GM12891 (cell line): ENCODE results near the gene SBNO1. TPM values are rescaled to one million over a fixed set of nuclear protein-coding genes. Genes with fewer than 3 reads are reported as not detected.
A peak's percentile ranks its signal among the peaks of the same experiment; 100 is the strongest.
"Not testable (repeated sequence)": the region's sequence is repeated elsewhere in the genome, so short reads cannot be mapped to it uniquely, and the experiment has no call there.

Source experiments
- DNase-seq: peaks from one replicate; pipeline ENCODE4 v3.0.0; 2011; ENCODE audit warnings: low spot score; ENCODE audit not compliant: insufficient read length
- FAIRE-seq: peaks from 2 replicates; lab custom pipeline; 2011; peaks lifted over from hg19 to GRCh38; lab: Jason Lieb, UNC
- PAX5 ChIP-seq: IDR thresholded peaks from 2 replicates; pipeline ENCODE4 v1.6.1; 2011; ENCODE audit warnings: low read length, moderate library complexity, mild to moderate bottlenecking; ENCODE audit not compliant: insufficient read depth, severe bottlenecking
- POLR2A ChIP-seq: IDR thresholded peaks from 2 replicates; pipeline ENCODE4 v1.6.1; 2011; ENCODE audit warnings: low read depth, low read length, control low read depth
- POLR2AphosphoS5 ChIP-seq: IDR thresholded peaks from 2 replicates; pipeline ENCODE4 v1.6.1; 2011; ENCODE audit warnings: low read depth, low read length, control low read depth
- POU2F2 ChIP-seq: IDR thresholded peaks from 2 replicates; pipeline ENCODE4 v1.6.1; 2011; ENCODE audit warnings: low read depth, mild to moderate bottlenecking, control low read depth, low read length, moderate library complexity
- SPI1 ChIP-seq: IDR thresholded peaks from 2 replicates; pipeline ENCODE4 v1.6.1; 2011; ENCODE audit warnings: low read depth, low read length, control low read depth
- TAF1 ChIP-seq: IDR thresholded peaks from 2 replicates; pipeline ENCODE4 v1.6.1; 2011; ENCODE audit warnings: low read depth, low read length, control low read depth
- polyA plus RNA-seq: library from polyadenylated mRNA; unstranded; fragments of >200 nt; gene quantifications from one replicate; pipeline ENCODE4 v1.2.1, GENCODE V29; 2012; ENCODE audit warnings: low read depth, missing spikeins, inconsistent platforms; ENCODE audit not compliant: missing spikeins

SBNO1 gene
- polyA plus RNA-seq: 13.5 TPM

- TF ChIP-seq PAX5 (no peak), POLR2A (peak; percentile 77), TAF1 (peak; percentile 95)
- FAIRE-seq: no peak
- DNase-seq: peak; percentile 77
Observed at GRCh38 chr12:123364532-123365024, at the start of gene SBNO1. TSS of gene SBNO1 (minus strand) at chr12:123364847. CDS start at chr12:123350441, 14,406 bp downstream.

GRCh38 chr12:123410041-123410412 lies 45.4 kb upstream of the SBNO1 start:
- TF ChIP-seq PAX5: no peak
- no peak for TF ChIP-seq TAF1
- TF ChIP-seq SPI1: no peak
- no peak for TF ChIP-seq POLR2AphosphoS5
- TF ChIP-seq POLR2A: no peak
- no peak for DNase-seq
- FAIRE-seq: no peak

GRCh38 chr12:123409284-123410040 lies 44.8 kb upstream of the SBNO1 start:
- not testable (repeated sequence) for FAIRE-seq, DNase-seq

GRCh38 chr12:123408619-123409018 lies 44.0 kb upstream of the SBNO1 start:
- not testable (repeated sequence) for DNase-seq, FAIRE-seq

- FAIRE-seq: not testable (repeated sequence)
Observed at GRCh38 chr12:123407934-123408333, 43.3 kb upstream of the SBNO1 start.

GRCh38 chr12:123407269-123407668 lies 42.6 kb upstream of the SBNO1 start:
- not testable (repeated sequence) for FAIRE-seq, DNase-seq

More at GRCh38 chr12:123407934-123408333, 43.3 kb upstream of the SBNO1 start:
- DNase-seq: not testable (repeated sequence)

GRCh38 chr12:123404581-123404980 lies 39.9 kb upstream of the SBNO1 start:
- TF ChIP-seq PAX5: no peak
- TF ChIP-seq SPI1: no peak
- FAIRE-seq (no peak), DNase-seq (no peak)

- FAIRE-seq (no peak), DNase-seq (no peak)
- no peak for TF ChIP-seq SPI1
- no peak for TF ChIP-seq TAF1
- TF ChIP-seq POLR2AphosphoS5: no peak
- no peak for TF ChIP-seq PAX5
- TF ChIP-seq POU2F2: no peak
- no peak for TF ChIP-seq POLR2A
Observed at GRCh38 chr12:123401753-123402683, 37.4 kb upstream of the SBNO1 start.

GRCh38 chr12:123399255-123399617 lies 34.6 kb upstream of the SBNO1 start:
- DNase-seq (no peak), FAIRE-seq (no peak)
- no peak for TF ChIP-seq TAF1
- no peak for TF ChIP-seq PAX5
- no peak for TF ChIP-seq POU2F2
- TF ChIP-seq POLR2A: no peak
- TF ChIP-seq SPI1: no peak
- no peak for TF ChIP-seq POLR2AphosphoS5

- TF ChIP-seq TAF1 (no peak), POLR2AphosphoS5 (no peak), POU2F2 (no peak), SPI1 (no peak), PAX5 (no peak), POLR2A (no peak)
- FAIRE-seq: no peak
- DNase-seq: no peak
Observed at GRCh38 chr12:123398550-123399254, 34.1 kb upstream of the SBNO1 start.

- TF ChIP-seq POLR2A (no peak), TAF1 (no peak), POLR2AphosphoS5 (no peak), SPI1 (no peak), POU2F2 (no peak), PAX5 (no peak)
- FAIRE-seq (no peak), DNase-seq (no peak)
Observed at GRCh38 chr12:123398177-123398549, 33.5 kb upstream of the SBNO1 start.
